ENCODE measurements around the gene TIMP3.

DNA sequence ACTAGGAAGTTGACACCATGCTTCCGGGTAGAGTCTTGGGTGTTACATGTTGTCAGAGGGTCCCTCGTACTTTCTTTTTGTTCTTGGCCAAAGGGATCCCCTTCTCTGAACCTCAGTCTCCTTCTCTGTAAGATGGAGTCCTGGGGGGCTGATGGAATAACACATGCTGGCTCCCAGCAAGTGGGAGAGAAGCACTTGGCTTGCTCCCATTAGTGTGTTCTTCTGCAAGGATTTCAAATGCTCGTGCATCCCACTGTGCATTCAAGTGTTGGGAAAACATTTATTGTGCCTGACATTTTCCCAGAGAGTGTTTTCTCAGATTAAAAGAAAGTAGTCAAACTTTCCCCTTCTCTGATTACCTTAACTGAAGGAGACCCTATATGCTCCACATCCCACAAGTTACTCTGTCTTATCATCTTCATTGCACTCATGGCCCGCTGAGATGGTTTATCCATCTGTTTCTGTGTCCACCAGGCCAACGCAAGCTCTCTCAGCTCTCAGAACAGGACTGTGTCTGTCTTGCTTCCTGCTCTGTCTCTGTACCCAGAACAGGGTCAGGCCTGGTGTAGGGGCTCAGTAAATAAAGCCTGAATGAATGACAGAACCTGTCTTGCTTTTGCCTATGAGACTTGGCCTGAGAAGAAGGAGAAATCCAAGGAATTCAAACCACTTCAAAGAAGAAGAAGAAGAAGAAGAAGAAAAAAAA is 16.0 kb upstream of the TIMP3 start:
- TF ChIP-seq POLR2AphosphoS5 (IDR thresholded peaks at IDR 0.05) = no peak
- TF ChIP-seq, protein P1, sequence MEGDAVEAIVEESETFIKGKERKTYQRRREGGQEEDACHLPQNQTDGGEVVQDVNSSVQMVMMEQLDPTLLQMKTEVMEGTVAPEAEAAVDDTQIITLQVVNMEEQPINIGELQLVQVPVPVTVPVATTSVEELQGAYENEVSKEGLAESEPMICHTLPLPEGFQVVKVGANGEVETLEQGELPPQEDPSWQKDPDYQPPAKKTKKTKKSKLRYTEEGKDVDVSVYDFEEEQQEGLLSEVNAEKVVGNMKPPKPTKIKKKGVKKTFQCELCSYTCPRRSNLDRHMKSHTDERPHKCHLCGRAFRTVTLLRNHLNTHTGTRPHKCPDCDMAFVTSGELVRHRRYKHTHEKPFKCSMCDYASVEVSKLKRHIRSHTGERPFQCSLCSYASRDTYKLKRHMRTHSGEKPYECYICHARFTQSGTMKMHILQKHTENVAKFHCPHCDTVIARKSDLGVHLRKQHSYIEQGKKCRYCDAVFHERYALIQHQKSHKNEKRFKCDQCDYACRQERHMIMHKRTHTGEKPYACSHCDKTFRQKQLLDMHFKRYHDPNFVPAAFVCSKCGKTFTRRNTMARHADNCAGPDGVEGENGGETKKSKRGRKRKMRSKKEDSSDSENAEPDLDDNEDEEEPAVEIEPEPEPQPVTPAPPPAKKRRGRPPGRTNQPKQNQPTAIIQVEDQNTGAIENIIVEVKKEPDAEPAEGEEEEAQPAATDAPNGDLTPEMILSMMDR (IDR thresholded peaks at IDR 0.05) = no peak
